Hematopoietic multipotent progenitor cell treated with erythropoietin and hydrocortisone succinate and interleukin-3 and kit ligand, for 15 days (in vitro differentiated cells): Measurements from ENCODE around the gene KRTAP5-6.
"Not testable (repeated sequence)": the region's sequence is repeated elsewhere in the genome, so short reads cannot be mapped to it uniquely, and the experiment has no call there.

Experiments
- DNase-seq: peaks from one replicate; pipeline ENCODE4 v3.0.0-alpha.2; 2015; ENCODE audit warnings: low spot score

Gene KRTAP5-6

DNA sequence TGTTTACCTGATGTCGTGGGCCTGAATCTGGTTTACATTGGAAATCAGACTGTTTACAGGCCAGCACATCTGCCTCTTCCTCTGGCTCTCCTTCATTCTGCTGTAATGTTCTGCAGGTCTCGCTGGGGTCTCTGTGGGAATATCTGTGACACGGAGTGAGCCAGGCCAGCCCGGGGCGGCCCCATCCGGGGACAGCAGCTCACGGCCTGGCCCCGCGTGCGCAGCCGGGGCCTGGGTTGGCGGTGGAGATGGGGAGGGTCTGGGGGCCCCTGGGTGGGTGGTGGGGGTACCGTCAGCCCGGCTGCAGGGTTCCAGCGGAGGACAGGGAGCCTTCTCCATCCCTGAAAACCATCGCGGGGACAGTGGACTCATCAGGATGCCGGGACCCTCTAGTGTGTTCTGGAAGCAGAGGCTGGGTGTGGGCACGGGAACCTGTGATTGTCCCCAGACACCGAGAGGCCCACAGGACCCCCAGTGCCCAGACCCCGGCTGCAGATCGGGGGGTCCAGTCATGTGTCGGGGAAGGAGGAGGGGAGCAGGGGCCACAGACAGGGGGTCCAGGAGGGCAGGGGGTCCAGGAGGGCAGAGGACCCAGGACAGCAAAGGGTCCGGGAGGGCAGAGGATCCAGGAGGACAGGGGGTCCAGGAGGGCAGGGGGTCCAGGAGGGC is 13.0 kb upstream of the KRTAP5-6 start:
- not testable (repeated sequence) for DNase-seq

DNA sequence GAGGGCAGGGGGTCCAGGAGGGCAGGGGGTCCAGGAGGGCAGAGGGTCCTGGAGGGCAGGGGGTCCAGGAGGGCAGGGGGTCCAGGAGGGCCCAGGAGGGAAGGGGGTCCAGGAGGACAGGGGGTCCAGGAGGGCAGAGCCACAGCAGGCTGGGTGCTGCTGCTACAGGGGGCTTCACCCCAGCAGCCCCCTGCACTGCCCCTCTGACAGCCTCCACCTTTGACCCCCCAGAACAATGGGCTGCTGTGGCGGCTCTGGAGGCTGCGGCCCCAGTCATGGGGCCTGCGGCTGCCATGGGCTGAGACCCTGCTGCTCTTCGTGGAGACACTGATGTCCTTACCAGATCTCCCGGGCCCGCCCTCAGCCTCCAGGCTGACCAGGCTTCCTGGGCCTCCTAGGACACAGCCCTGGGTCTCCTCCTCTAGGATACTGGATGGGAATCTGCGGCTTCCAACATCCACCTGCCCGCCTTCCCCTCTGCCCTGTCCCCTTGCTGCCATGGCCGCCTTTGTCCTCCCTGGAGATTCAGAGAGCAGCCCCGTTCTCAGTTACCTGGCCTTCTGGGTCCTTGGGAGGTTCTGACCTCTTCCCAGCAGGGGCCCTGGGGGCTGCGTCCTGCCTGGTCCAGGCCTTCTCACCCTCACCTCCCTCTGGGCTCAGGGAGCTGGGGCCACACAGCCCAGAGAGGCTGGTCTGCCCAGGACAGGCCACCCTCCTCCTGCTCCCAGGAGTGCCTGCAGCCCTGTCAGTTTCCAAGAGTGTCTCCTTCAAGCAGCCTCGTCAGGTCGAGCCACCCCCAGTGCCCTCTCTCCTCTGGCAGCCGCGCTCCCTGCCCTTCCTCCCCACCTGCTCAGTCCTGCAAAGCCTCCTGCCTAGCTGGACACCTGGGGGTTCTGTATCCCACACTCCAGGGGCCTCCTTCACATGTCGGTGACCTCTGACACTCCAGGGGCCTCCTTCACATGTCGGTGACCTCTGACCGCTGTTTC is 11.8 kb upstream of the KRTAP5-6 start:
- not testable (repeated sequence) for DNase-seq

DNA sequence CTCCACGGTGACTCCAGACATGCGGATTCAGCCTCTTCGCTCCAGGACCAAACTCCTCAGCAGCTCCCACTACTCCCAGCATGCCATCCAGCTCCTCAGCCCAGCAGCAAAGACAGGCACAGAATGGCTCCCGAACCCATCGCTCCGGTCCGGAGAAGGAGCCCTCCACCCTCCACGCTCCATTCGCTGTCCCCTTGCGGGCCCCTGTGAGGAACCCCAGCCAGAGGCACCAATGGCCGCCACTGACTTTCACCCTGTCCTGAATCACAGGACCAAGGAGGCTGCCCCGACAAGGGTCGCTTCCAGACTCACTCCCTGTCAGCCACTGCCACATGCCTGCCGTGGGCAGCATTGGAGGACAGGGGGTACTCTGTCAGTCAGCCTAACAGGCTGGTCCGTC is 10.8 kb upstream of the KRTAP5-6 start:
- not testable (repeated sequence) for DNase-seq

DNA sequence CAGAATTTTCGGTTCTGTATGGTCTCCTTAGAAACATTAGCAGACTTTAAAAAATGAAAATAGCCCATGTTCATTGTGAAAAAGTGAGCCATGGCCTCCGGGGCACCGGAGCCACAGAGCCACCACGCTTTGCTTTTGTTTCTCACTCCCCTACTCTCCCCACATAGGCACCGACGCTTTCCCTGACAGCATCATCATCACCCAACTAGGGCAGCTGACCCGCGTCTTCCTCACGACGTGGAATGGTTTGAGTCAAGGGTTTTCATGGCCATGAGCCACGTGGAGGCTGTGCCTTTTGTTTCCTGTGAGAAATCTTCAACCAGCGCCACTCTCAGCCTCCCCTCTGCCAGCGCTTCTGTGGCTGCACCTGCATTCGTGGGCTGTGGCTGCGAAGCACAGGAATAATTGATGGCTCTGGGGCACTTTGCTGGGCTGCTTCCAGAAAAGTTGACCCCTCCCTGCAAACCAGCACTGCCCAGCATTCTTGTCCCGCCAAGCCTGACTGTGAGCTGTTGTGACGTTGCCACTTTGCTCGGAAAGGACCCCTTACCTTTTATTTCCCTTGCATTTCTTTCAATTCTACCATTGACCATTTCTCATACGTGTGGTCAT is 8.6 kb upstream of the KRTAP5-6 start:
- not testable (repeated sequence) for DNase-seq

DNA sequence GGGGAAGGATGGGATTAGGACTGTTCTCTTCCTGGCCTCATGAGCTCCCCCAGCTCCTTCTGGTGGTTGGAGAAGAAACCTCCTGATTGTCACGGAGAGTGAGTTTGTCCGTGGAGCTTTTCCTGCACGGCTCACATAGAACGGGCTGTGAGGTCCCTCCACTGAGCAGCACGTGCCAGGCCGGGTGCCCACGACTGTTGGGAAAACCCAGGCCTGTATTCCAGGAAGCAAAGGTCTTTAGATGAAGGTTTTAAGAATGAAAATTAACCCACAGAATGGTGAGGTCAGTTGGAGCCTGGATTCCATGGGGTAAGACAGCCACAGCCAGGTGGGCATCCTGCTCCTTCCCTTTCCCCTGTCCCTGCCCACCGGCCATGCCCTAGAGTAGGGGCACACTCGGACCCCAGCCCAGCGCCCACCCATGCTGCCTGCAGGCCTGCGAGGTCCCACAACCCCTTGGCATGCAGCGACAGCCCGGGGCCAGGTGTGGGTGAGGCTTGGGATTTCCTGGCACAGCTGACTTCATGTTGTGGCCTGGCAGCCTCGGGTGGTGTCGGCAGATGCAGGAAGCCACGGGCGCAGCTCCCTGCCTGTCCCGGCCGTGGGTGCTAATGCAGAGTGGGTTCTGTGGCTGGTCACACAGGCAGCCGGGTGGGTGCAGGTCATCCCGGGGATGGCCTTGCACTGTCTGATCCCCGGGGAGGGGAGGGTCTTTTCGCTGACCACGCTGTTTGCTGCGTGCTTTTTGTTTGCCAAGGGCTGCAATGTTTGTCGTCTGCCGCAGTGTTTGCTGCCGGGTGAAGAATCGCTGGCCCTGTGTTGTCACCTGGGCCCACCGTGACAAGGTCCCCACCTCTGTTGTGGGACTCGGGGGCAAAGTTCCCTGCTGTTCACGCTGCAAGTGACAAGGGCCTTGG is 7.5 kb upstream of the KRTAP5-6 start:
- not testable (repeated sequence) for DNase-seq

DNA sequence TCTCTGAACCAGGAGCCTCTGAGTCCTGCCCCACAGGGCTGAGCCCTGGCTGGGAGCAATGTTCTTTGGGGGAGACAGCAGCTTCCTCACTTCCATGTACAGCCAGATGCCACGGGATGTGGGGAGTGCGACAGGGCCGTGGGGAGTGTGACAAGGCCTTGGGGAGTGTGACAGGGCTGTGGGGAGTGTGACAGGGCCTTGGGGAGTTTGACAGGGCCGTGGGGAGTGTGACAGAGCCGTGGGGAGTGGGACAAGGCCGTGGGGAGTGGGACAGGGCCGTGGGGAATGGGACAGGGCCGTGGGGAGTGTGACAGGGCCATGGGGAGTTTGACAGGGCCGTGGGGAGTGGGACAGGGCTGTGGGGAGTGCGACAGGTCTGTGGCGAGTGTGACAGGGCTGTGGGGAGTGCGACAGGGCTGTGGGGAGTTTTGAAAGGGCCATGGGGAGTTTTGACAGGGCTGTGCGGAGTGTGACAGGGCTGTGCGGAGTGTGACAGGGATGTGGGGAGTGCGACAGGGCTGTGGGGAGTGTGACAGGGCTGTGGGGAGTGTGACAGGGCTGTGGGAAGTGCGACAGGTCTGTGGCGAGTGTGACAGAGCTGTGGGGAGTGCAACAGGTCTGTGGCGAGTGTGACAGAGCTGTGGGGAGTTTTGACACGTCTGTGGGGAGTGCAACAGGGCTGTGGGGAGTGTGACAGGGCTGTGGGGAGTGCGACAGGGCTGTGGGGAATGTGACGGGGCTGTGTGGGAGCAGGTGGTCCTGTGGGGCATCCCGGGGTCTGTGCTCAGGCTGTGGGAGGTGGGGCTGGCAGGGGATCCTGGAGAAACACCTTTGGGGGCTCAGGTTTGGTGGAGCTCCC is 6.6 kb upstream of the KRTAP5-6 start:
- no peak for DNase-seq

DNA sequence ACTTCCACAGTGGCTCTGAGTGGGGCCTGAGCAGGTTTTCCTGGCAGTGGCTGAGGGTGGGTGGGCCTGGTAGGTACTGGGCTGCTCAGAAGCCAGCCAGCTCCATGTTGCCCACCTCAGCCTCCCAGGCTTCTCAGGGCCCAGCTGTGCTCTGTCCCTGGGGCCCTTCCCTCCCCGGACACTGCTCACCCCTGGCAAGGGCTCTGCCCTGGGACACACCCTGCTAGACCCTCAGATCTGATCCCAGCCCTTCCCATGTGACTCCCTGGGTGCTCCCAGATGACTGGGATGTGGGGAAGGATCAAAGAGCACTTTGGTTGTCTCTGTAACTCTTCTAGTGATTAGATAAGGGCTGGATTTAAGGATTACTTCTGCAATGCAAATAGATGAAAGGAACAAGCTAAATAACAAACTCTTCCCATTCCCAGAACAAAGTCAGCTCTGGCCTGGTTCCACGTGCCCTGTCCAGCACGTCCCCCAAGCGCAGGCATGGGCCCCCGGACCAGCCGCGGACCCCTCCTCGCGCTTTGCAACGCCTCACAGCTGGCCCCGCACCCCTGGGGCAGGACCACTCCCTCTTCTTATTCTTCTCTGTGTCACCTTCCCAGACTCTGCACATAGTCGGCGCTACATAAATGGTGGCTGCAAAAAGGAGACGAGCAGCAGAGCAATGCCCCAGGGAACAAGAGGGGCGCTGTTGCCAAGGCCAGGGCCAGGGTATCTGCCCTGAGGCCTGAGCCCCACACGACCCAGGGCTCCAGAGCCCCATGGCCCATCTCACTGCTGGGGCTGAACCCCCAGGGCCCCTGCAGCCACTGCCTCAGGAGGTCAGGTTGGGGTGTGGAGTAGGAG is 5.7 kb upstream of the KRTAP5-6 start:
- DNase-seq: no peak

DNA sequence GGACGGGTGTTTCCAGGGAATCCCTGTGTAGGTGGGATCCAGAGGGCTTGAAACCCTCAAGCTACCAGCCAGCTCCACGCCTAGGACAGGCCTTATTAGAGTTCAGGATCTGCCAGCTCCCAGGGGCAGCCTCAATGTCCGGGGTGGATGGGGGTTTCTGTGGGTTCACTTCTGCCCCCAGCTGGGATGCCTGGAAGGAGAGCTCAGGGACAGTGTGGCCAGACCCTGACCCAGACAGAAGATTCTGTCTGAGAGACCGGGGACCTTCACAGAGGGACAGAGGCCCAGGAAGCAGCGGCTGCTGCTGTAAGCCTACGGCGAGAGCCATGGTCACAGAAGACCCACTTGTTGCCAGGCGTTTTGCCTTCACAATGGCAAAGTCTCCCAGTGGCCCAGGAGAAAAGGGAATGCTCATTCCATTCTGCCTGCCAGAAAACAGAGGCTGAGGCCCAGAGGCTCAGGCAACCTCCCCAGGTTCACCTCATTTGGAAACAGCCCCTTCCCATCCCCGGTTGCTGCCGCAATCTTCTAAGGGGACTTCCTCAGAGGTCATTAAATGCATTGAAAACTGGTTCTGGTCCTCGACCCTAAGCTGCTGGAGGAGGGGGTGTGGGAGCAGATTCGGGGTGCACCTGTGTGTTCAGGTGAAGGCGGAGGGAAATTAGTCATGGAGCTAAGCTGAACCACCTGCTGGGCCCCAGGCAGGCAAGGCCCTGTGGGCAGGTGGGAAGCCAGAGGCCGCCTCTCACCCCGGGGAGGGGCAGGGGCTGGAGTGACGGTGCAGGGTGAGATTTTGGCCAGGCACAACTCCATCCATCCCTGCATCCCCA is 4.9 kb upstream of the KRTAP5-6 start:
- no peak for DNase-seq

DNA sequence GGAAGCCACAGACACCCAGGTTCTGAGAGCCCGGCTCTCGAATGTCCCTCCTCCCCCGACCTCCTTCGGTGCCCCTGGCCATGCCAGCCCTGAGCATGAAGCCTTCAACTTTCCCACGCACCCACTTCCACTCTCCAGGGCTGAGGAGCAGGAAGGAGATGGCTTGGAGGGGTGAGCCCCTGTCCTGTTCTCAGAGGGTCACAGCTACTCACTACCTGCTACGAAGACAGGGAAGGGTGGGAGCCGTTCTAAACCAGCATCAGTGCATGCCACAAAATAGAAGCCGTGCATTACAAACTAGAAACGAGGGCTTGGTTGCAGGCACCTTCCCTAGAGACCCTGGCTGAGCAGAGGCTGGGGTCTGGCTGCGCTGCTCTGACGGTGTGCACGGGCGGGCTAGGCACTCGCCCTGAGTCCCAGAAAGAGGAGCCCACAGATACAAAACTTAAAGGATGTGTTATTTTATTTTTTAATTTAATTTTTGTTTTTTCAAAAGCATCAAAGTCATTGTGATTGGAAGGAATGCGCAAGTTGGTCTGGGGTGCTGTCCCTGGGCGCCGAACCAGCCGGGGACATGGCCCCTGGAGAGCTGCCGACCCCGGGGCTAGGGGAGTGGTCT is 4.2 kb upstream of the KRTAP5-6 start:
- DNase-seq: no peak

DNA sequence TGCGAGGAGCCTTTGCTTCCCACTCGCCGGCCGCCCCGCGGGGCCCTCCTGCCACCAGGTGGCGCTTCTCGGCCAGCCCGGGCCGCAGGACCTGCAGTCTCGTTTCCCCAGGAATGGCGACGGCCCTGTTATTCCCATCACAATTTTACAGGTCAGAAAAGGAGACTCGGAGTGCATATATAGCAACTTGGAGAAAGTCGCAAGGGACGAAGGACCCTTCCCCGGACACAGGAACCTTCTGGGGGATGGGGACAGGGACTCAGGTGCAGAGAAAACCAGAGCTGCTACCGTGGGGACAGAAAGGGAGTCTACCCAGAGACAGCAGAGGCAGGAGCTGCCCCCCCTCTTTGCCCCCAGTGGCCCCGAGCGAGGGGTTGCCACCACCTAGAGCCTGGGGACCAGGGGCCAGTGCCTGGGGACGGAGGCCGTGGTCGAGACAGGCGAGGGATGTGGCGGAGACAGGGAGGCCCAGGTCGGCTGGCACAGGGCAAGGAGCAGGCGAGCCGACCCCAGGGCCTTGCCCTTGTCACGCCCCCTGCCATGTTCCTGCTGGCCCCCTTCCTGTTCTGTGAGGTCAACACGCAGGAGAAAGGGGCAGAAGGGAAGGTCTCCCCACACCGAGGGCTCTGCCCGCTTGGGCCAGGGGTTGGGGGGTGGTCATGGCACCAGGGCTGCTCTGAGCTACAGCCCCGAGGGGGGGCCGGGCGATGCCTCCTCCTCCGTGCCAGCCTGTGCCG is 3.5 kb upstream of the KRTAP5-6 start:
- peak; percentile 58 for DNase-seq

DNA sequence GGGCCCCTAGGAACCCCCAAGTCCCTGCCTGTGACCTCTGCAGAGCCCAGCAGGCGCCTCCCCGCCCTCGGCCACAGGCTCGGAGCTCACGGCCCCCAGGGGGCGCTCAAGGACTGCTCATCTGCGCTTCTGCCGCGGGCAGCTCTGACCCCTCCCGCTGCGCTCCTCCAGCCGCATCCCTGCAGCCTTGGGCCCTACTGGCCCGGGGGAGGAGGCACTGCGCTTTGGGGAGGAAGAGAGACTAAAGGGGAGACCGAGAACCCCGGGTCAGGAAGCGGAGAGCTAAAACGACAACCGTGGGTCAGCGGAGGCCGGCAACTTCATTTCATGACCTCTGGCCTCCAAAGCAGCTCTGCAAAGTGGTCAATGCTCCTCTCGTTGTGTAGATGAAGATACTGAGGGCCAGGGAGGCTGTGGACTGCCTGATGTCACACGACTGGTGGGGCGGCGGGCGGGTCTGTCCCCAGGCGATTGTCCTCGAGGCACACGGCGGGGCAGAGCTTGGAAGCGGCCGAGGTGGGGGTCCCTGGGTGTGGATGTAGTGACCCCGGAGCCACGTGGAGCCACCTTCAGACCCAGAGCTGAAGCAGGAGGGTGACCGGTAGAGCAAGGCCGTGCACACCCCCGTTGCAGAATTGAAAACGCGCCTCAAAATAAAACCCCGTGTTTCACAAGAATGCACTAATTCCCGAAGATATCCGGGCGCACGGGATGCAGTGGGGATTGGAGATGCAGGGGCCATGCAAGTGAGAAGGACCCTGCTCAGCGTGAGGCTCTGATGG is 2.7 kb upstream of the KRTAP5-6 start:
- peak; percentile 81 for DNase-seq

DNA sequence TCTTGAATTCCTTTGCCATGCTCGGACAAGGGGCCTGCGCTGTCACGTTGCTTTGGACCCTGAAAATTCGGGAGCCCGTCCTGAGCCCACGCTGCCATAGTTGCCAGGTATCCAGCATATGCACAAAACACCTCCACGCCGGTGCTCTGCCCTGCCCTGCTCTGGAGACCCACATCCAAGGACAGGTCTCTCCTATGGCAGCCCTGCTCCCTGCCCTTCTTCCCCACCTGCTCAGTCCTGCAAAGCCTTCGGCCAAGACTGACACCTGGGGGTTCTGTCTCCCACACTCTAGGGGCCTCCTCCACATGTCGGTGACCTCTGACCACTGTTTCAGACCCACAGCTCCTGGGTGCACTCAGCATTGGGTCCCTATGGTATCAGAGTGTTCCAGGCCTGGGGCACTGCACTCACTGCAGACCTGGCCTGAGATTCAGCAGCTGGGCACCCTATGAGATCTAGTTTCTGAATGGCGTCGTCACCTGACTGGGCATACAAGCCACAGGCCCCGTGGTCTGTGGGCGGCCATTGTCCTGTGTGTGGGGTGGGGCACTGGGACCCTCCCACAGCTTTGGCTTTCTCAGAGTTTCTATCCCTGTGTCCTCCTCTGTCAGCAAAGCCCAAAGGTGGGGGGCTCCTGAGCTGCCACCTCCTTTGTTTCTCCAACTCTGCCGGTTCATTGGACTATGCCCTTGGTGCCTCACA is 2.0 kb upstream of the KRTAP5-6 start:
- DNase-seq: no peak

DNA sequence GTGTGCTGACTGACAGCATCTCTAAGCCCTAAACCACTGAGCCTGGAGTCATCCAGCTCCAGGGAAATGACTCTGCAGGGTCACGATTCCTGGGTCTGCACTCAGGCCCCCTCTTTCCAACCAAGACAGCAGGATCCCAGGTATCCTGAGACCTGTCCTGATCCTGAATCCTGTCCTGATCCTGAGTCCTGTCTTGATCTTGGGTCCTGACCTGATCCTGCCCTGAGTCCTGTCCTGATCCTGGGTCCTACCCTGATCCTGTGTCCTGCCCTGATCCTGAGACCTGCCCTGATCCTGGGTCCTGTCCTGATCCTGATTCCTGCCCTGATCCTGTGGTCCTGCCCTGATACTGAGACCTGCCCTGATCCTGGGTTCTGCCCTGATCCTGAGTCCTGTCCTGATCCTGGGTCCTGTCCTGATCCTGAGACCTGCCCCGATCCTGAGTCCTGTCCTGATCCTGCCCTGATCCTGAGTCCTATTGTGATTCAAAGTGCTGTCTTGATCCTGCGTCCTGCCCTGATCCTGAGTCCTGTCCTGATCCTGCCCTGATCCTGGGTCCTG is 1.4 kb upstream of the KRTAP5-6 start:
- no peak for DNase-seq

DNA sequence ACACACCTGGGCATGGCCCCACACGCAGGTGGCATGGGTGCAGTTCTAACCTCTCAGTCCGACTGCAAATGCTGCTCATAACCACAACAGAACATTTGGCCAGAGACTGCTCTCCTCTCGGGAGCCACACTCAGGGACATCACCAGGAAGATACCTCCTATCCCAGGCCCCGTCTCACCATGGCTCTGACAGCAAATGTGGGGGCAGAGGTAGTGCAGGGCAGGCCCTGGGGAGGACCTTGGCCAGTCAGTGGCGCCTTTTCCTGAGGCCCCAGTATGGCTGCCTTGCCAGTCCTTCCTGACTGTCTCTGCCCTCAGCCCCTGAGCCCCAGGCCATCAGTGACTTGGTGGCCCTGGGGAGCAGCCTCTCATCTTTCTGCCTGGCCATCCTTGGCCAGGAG is 2.8 kb downstream of the KRTAP5-6 start:
- no peak for DNase-seq

DNA sequence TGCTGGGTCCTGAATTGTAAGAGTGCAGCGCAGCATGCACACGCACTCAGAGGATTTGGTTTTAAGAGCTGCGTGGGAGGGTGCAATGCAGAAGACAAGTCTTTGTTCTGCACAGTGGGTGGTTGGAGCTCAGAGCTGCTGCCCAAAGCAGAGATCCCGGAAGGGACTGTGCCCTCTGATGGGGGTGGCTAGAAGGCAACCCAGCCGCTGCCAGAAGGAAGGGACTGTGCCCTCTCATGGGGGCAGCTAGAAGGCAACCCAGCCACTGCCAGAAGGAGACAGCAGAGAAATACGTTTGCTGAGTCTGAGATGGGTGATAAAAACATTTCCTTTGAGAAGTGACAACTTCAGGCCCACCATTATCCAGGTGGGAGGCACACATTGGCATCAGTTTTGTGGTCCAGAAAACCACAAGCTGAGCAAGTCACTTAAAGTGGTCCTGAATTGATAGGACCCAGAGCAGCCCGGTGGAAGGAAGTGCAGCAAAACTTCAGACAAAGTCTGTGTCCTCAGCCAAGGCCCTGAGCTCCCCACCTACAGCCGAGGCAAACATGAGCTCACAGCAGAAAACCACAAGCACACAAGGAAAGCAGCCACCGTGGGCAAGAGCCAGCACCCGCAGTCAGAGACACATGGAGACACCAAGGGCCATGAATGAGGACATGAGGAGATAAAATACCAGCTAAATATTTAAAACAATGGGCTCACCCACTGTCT is 4.3 kb downstream of the KRTAP5-6 start:
- no peak for DNase-seq
